HG03175 (cell line): ENCODE results near the gene DMD.
"Not testable (repeated sequence)": the region's sequence is repeated elsewhere in the genome, so short reads cannot be mapped to it uniquely, and the experiment has no call there.

Experiments used
- ATAC-seq: cut with Tn5 transposase; IDR thresholded peaks from one replicate; pipeline ENCODE4 v1.9.1; 2021; ENCODE audit warnings: mild to moderate bottlenecking, moderate library complexity; ENCODE audit not compliant: unreplicated experiment

The DMD gene

DNA sequence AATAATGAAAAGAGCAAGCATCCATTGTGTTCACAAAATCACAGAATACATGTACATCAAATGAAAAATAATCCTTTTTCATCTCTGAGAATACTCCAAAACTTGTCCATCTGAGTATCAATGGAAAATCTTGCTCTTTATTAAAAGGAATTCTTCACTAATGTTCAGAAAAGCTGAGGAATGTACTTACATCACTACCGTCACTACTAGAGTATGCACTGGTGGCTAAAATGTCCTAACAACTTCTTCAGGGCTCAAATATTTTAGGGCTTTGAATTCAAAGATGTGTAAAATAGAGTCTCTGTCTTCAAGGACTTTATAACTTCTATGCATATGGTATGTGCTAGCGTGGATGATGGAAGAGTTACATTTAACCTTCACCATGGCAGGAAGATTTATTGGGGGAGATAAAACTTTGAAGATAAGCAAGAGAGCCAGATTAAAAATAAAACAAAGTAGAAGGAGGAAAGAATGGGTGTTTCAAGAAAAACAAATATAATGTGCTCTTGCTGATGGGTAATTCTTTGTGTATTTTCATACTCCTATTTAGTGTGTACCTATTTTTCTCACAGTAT is 55.1 kb downstream of the DMD start:
- ATAC-seq = no peak

- ATAC-seq = no peak
These were observed 61.8 kb downstream of the DMD start for GRCh38 chrX:33149580-33149979.

DNA sequence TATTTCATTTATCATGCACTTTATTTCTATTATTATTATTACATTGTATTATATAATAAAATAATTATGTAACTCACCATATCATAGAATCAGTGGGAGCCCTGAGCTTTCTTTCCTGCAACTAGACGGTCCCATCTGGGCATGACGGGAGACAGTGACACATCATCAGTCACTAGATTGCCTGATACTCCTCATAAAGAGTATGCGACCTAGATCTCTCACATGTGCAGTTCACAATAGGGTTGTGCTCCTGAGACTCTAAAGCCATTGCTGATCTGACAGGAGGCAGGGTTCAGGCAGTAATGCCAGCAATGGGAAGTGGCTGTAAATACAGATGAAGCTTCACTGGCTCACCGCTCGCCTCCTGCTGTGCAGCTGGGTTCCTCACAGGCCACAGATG is 62.3 kb downstream of the DMD start:
- no peak for ATAC-seq

- ATAC-seq = no peak
These were observed 69.0 kb downstream of the DMD start for GRCh38 chrX:33142331-33142730.

DNA sequence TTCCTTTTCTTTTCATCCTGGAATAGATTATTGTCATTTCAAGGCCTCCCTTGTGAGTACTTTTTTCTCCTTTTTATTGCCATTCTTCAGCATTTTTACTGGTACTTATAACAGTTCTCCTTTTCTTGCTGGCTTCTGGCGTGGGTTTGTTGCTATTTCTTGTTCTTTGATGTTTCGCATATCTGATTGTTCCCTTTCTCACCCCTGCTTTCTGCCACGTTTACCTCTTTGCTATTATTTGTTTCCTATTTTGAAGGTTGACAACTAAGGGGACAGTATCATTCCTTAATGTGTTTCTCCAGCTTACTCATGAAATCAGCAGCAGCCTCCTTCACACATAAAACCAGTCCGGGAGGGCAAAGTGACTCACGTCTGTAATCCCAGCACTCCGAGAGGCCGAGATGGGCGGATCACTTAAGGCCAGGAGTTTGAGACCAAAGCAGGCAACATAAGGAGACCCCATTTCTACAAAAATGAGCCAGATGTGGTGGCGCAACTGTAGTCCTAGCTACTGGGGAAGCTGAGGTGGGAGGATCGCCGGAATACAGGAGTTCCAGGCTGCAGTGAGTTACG is 72.6 kb downstream of the DMD start:
- ATAC-seq = no peak

- no peak for ATAC-seq
These were observed 77.2 kb downstream of the DMD start for GRCh38 chrX:33134164-33134563.

- ATAC-seq = no peak
These were observed 78.0 kb downstream of the DMD start for GRCh38 chrX:33133320-33133719.

DNA sequence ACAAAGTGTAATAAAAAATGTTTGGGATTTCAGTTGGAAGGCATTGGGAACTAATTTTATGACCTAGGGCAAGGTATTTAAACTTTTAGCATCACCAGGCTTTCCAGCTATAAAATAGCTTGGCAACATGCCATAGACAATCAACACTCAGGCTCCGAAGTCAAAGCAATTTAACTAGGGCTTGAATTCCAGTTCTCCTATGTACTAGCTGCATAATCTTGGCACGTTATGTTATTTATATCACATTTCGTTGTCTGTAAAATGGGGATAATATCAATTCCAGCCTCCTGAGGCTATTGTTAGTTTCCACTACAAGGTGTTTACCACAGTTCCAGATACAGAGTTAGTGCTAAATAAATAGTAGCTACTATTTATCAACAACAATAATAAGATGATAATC is 78.8 kb downstream of the DMD start:
- ATAC-seq = no peak

GRCh38 chrX:33129607-33130006 is 81.7 kb downstream of the DMD start:
- ATAC-seq = no peak

GRCh38 chrX:33128048-33128805 is 83.1 kb downstream of the DMD start:
- ATAC-seq = no peak

DNA sequence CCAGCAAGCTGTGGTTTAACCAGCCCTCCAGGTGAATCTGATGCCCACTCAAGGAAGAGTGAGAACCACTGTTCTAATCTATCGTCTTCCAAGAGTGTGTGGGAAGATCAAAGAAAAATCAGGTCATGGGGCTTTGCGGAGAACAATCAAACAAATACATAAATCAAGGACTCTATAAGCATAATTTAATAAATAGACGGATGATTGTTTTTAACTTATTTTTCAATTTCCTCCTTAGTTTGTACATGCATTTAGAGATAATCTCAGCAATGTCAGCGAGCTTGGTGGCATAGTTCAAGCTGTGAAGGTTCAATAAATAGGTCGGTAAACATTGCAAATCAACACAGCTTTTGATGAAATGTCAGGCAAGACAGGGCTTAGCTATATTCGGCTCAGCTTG is 84.9 kb downstream of the DMD start:
- no peak for ATAC-seq

DNA sequence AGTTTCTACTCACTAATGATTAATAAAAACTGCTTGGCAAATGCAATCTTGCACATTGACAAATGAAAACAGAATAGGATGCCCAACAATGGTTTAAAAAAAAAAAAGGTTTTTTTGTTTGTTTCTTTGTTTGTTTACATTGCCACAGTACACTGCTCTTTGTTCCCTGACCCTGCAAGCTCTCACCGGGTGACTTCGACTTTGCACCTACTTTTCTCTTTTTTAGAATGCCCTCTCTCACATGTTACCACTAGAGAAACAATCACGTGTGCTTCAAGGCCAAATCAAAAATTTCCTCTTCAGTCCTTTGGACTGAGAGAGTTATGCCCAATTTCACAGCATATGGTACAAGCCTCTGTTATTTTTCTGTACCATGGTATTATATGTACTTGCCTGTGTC is 101.5 kb downstream of the DMD start:
- ATAC-seq = no peak

- no peak for ATAC-seq
These were observed 104.6 kb downstream of the DMD start for GRCh38 chrX:33106737-33107136.

GRCh38 chrX:33095079-33095478 is 116.3 kb downstream of the DMD start:
- ATAC-seq = no peak

DNA sequence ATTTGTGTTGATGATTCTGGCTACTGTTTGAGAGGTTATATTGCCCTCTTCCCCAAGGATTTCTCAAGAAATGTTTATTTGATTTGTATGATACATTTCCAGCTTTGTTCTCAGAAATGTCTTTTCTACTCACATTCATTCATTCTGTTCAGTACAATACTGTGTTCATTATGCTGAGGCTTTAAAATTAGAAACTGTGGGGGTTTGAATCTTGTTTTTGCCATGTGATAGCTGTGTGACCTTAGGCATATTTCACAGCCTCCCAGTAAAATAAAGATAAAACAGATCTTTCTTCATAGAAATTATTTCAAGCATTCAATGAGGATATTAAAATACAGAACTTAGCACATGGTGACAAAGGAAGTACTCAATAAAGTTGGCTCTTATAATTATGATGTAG is 123.9 kb downstream of the DMD start:
- ATAC-seq = no peak

DNA sequence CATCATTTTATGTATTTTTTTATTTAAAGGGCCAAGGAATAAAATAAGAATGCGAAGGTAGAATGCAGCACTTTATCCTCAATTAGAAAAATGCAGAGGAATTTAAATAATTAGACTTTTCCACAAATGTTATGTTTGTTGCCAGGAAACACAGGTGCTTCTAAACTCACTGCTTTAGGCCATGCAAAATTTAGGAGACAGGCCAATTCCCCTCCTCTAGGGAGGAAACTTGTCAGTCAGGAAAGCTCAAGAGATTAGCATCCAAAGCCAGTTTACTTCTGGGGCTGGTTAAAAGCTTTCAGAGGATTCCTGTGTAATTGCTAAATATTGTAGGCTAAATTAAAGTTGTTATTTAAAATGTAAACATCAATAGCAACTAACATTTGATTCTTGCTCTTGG is 124.5 kb downstream of the DMD start:
- no peak for ATAC-seq

DNA sequence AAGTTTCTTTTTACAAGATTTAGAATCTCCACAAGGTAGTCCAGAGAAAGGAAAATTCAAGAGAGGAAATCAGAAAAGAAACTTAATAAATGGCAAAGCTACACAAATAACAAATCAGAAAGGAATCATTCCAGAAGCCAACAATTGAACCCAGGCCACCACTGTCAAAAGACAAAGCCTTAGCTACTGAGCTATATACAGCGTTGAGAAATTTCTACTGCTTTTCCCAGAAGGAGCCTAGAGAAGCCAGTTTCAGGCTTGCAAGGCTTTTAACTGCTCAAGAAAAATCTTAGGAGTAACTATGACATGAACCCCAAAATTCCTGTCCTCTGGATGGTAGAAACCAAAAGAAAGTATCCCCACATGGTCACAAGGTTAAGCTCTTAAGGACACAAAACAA is 129.0 kb downstream of the DMD start:
- no peak for ATAC-seq

GRCh38 chrX:33078273-33078672 is 133.1 kb downstream of the DMD start:
- ATAC-seq = no peak

DNA sequence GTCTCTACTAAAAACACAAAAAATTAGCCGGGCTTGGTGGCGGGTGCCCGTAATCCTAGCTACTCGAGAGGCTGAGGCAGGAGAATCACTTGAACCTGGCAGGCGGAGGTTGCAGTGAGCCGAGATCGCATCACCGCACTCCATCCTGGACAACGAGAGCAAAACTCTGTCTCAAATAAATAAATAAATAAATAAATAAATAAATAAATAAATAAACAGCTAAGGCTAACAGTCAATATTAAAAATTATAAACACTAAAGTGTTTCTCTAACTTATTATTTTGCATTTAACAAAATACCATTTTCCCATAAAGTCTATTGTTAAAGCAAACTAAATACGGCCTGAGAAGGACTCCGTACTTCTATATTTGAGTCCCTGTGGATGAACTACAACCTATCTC is 137.7 kb downstream of the DMD start:
- ATAC-seq = not testable (repeated sequence)

GRCh38 chrX:33065415-33065814 is 145.9 kb downstream of the DMD start:
- no peak for ATAC-seq

GRCh38 chrX:33062041-33062440 is 149.3 kb downstream of the DMD start:
- ATAC-seq = no peak

- no peak for ATAC-seq
These were observed 158.3 kb downstream of the DMD start for GRCh38 chrX:33053001-33053400.

DNA sequence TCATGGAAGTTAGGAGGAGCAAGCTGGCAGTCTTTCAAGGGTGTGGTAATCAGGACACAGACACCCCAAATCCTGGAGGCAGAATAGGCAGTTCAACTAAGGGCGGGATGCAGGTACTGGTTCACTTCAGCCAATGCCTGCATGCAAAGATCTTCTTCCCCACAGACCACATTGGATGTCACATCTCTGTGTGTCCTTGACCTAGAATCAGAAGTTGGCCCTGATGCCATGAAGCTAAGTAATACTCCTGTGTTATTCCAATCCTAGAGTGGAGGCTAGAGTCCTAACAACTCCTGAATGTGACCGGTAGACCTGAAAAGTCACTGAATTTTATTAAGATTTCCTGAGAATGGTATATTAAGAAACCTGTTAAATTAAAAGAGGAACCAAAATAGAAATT is 165.5 kb downstream of the DMD start:
- no peak for ATAC-seq
